H9 (cell line): ENCODE measurements around the gene IQCE. TPM values are rescaled to one million over a fixed set of nuclear protein-coding genes. Genes with fewer than 3 reads are reported as not detected.

Experiments
- DNase-seq: peaks from one replicate; pipeline ENCODE4 v3.0.0-alpha.2; 2017
- H2AFZ ChIP-seq: one replicate; pipeline ENCODE4 v1.6.1; 2013; ENCODE audit warnings: mild to moderate bottlenecking, low read length, control low read depth, moderate library complexity
- H2AK5ac ChIP-seq: 2 replicates; pipeline ENCODE4 v1.6.1; 2013; ENCODE audit warnings: low read length, control low read depth, mixed read lengths; ENCODE audit not compliant: insufficient read length
- H2BK120ac ChIP-seq: one replicate; pipeline ENCODE4 v1.6.1; 2013; ENCODE audit warnings: low read depth, mild to moderate bottlenecking, low read length, control low read depth, inconsistent platforms; ENCODE audit not compliant: poor library complexity, severe bottlenecking
- H2BK12ac ChIP-seq: 2 replicates; pipeline ENCODE4 v1.6.1; 2013; ENCODE audit warnings: low read length, control low read depth, mixed read lengths, low read depth; ENCODE audit not compliant: insufficient read length
- H2BK15ac ChIP-seq: 2 replicates; pipeline ENCODE4 v1.6.1; 2013; ENCODE audit warnings: low read depth, low read length, control low read depth
- H2BK20ac ChIP-seq: one replicate; pipeline ENCODE4 v1.6.1; 2013; ENCODE audit warnings: low read depth, mild to moderate bottlenecking, low read length, control low read depth, inconsistent platforms; ENCODE audit not compliant: poor library complexity, severe bottlenecking
- H2BK5ac ChIP-seq: 2 replicates; pipeline ENCODE4 v1.6.1; 2013; ENCODE audit warnings: low read length, control low read depth, mixed read lengths; ENCODE audit not compliant: insufficient read length
- H3K14ac ChIP-seq: 2 replicates; pipeline ENCODE4 v1.6.1; 2013; ENCODE audit warnings: low read length, control low read depth; ENCODE audit not compliant: insufficient read depth
- H3K18ac ChIP-seq: 2 replicates; pipeline ENCODE4 v1.6.1; 2013; ENCODE audit warnings: low read depth, mild to moderate bottlenecking, mixed read lengths, low read length, control low read depth; ENCODE audit not compliant: insufficient read length
- H3K23ac ChIP-seq: 2 replicates; pipeline ENCODE4 v1.6.1; 2013; ENCODE audit warnings: low read length, control low read depth, mixed read lengths, low read depth; ENCODE audit not compliant: insufficient read length
- H3K23me2 ChIP-seq: 2 replicates; pipeline ENCODE4 v1.6.1; 2013; ENCODE audit warnings: low read depth, mild to moderate bottlenecking, mixed read lengths, low read length, control low read depth; ENCODE audit not compliant: insufficient read length, poor library complexity, severe bottlenecking
- H3K27ac ChIP-seq: 2 replicates; pipeline ENCODE4 v1.5.1; 2013; ENCODE audit warnings: low read length, control low read depth, mixed read lengths, low read depth; ENCODE audit not compliant: insufficient read length
- H3K27me3 ChIP-seq: 2 replicates; pipeline ENCODE4 v1.6.1; 2013; ENCODE audit warnings: low read length, control low read depth, inconsistent platforms; ENCODE audit not compliant: insufficient read depth
- H3K4ac ChIP-seq: 2 replicates; pipeline ENCODE4 v1.6.1; 2013; ENCODE audit warnings: low read depth, mild to moderate bottlenecking, control low read depth, inconsistent platforms, low read length, moderate library complexity
- H3K4me1 ChIP-seq: 2 replicates; pipeline ENCODE4 v1.6.1; 2013; ENCODE audit warnings: low read length, control low read depth, inconsistent platforms; ENCODE audit not compliant: insufficient read depth
- H3K4me2 ChIP-seq: 2 replicates; pipeline ENCODE4 v1.6.1; 2013; ENCODE audit warnings: low read length, control low read depth, mixed read lengths; ENCODE audit not compliant: insufficient read length, insufficient read depth
- H3K56ac ChIP-seq: 2 replicates; pipeline ENCODE4 v1.6.1; 2013; ENCODE audit warnings: low read depth, mild to moderate bottlenecking, mixed read lengths, low read length, control low read depth; ENCODE audit not compliant: insufficient read length
- H3K79me1 ChIP-seq: 2 replicates; pipeline ENCODE4 v1.6.1; 2013; ENCODE audit warnings: low read depth, mild to moderate bottlenecking, moderate library complexity, low read length, control low read depth, inconsistent platforms; ENCODE audit not compliant: insufficient read depth, poor library complexity, severe bottlenecking
- H3K79me2 ChIP-seq: 2 replicates; pipeline ENCODE4 v1.6.1; 2013; ENCODE audit warnings: low read length, control low read depth, inconsistent platforms; ENCODE audit not compliant: insufficient read depth
- H3K9ac ChIP-seq: 2 replicates; pipeline ENCODE4 v1.6.1; 2013; ENCODE audit warnings: low read length, control low read depth, mixed read lengths; ENCODE audit not compliant: insufficient read length; ENCODE audit errors: extremely low read depth
- H3K9me3 ChIP-seq: one replicate; pipeline ENCODE4 v1.6.1; 2013; ENCODE audit warnings: low read depth, low read length, inconsistent platforms; ENCODE audit not compliant: control insufficient read depth
- H3T11ph ChIP-seq: one replicate; pipeline ENCODE4 v1.6.1; 2013; ENCODE audit warnings: mild to moderate bottlenecking, low read length, control low read depth, inconsistent platforms
- H4K20me1 ChIP-seq: one replicate; pipeline ENCODE4 v1.6.1; 2013; ENCODE audit not compliant: control insufficient read depth, insufficient read length, insufficient read depth
- H4K5ac ChIP-seq: 2 replicates; pipeline ENCODE4 v1.6.1; 2013; ENCODE audit warnings: low read depth, mild to moderate bottlenecking, mixed read lengths, low read length, control low read depth; ENCODE audit not compliant: insufficient read length
- H4K8ac ChIP-seq: replicated peaks from 2 replicates; pipeline ENCODE4 v1.6.1; 2013; ENCODE audit warnings: low read length, control low read depth, mixed read lengths, low read depth; ENCODE audit not compliant: insufficient read length
- H4K91ac ChIP-seq: 2 replicates; pipeline ENCODE4 v1.6.1; 2013; ENCODE audit warnings: low read depth, mild to moderate bottlenecking, moderate library complexity, mixed read lengths, low read length, control low read depth; ENCODE audit not compliant: insufficient read length
- H3K27ac Mint-ChIP-seq, 3 experiments: 2 replicates in 2 of 3; 3 replicates in 1 of 3; pipeline ENCODE4 v1.8.0; 2020 to 2021; ENCODE audit warnings: mixed read lengths in 3 of 3, mild to moderate bottlenecking in 1 of 3, moderate library complexity in 1 of 3
- H3K27me3 Mint-ChIP-seq: 2 replicates; pipeline ENCODE4 v1.8.0; 2021; ENCODE audit warnings: low read depth, mild to moderate bottlenecking, moderate library complexity, mixed read lengths
- H3K36me3 Mint-ChIP-seq, 3 experiments: 2 replicates in 2 of 3; 3 replicates in 1 of 3; pipeline ENCODE4 v1.8.0; 2020 to 2021; ENCODE audit warnings: low read depth in 3 of 3, mixed read lengths in 3 of 3; ENCODE audit not compliant: insufficient read depth in 1 of 3
- H3K4me1 Mint-ChIP-seq, 2 experiments: 2 replicates each; pipeline ENCODE4 v1.8.0; 2020; ENCODE audit warnings: mixed read lengths in 2 of 2
- H3K4me3 Mint-ChIP-seq, 2 experiments: 2 replicates in 1 of 2; 3 replicates in 1 of 2; pipeline ENCODE4 v1.8.0; 2020 to 2021; ENCODE audit warnings: mild to moderate bottlenecking in 2 of 2, mixed read lengths in 2 of 2, moderate library complexity in 1 of 2
- H3K9me3 Mint-ChIP-seq, 2 experiments: 2 replicates in 1 of 2; 3 replicates in 1 of 2; pipeline ENCODE4 v1.8.0; 2020; ENCODE audit warnings: mild to moderate bottlenecking in 2 of 2, mixed read lengths in 2 of 2, moderate library complexity in 1 of 2
- WGBS: extraction: QIAGEN DNeasy Blood & Tissue Kit; methylation state at CpG from one replicate; pipeline ENCODE4 v1.1.7; 2013; ENCODE audit warnings: missing lambda C conversion rate, low lambda C conversion rate, mixed read lengths; ENCODE audit not compliant: insufficient read length; ENCODE audit errors: extremely low coverage; 5-methylcytosine and 5-hydroxymethylcytosine counted together
- total RNA-seq: library from RNA; stranded (reverse); gene quantifications from 2 replicates; pipeline ENCODE4 v1.2.1, GENCODE V29; 2021
- TF ChIP-seq, protein P1 (sequence below): fragments of 200-600 bp; sonication (generic); conservative IDR thresholded peaks from 3 replicates; pipeline ENCODE4 v1.8.0; 2021; ENCODE audit warnings: antibody characterized with exemption, mild to moderate bottlenecking

Gene IQCE
- total RNA-seq, 1 experiment from 2014 or later, result 7.0 TPM

DNA sequence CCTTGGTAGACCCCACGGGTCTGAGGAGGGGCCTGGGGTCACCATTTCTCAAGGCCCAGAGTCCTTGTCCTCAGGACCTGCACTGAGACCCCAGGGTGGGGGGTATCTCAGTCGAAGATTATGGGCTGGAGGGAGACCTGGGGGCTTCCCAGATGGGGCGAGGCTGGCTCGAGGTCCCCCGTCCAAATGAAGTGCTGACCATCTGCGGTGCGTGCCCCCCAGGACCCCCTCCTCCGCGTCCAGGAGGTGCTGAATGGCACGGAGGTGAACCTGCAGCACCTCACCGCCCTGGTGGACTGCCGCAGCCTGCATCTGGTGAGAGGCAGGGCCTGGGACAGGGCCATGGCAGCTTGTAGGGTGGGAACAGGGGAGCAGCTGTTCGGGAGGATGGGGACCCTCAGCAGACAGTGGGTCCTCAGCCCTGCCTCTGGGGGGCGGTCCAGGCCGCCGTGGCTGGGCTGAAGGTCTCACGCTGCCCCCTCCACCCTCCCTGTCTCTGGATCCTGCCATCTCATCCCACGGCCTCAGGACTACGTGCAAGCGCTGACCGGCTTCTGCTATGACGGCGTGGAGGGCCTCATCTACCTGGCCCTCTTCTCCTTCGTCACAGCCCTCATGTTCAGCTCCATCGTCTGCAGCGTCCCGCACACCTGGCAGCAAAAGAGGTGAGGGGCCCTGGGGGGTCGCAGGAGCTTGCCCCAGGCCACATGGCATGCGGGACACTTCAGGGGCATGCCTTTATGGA, 97.3 kb downstream of the IQCE start:
- no peaks in the 10 kb centered on the region; a peak in 1 of 5 replicates for H3K9me3 Mint-ChIP-seq
- no peaks in the 10 kb centered on the region for H3K79me2 ChIP-seq
- no peaks in the 10 kb centered on the region for H3K27me3 ChIP-seq
- no peak overlapping the region for H4K91ac ChIP-seq
- no peak overlapping the region for H3K27ac ChIP-seq
- no peak overlapping the region for H2BK20ac ChIP-seq
- H3K4ac ChIP-seq, result no peak overlapping the region
- DNase-seq, result no peak
- no peak overlapping the region for H4K5ac ChIP-seq
- H3K27me3 Mint-ChIP-seq, result no peaks in the 10 kb centered on the region
- peaks cover 17 to 43% (median 28%) of the 10 kb centered on the region in 3 experiments for H3K36me3 Mint-ChIP-seq
- no peak overlapping the region for H3K23ac ChIP-seq
- no peak overlapping the region for H3K18ac ChIP-seq
- H3K4me1 ChIP-seq, result no peaks in the 10 kb centered on the region
- no peak overlapping the region for H3K56ac ChIP-seq
- no peak overlapping the region for H3K4me3 Mint-ChIP-seq
- no peak overlapping the region for H2AFZ ChIP-seq
- H3K4me2 ChIP-seq, result no peak overlapping the region
- H4K20me1 ChIP-seq, result no peaks in the 10 kb centered on the region
- H3K9me3 ChIP-seq, result no peaks in the 10 kb centered on the region
- no peak overlapping the region for H3T11ph ChIP-seq
- no peak overlapping the region for H4K8ac ChIP-seq
- H3K27ac Mint-ChIP-seq, result no peak overlapping the region
- TF ChIP-seq, protein P1, sequence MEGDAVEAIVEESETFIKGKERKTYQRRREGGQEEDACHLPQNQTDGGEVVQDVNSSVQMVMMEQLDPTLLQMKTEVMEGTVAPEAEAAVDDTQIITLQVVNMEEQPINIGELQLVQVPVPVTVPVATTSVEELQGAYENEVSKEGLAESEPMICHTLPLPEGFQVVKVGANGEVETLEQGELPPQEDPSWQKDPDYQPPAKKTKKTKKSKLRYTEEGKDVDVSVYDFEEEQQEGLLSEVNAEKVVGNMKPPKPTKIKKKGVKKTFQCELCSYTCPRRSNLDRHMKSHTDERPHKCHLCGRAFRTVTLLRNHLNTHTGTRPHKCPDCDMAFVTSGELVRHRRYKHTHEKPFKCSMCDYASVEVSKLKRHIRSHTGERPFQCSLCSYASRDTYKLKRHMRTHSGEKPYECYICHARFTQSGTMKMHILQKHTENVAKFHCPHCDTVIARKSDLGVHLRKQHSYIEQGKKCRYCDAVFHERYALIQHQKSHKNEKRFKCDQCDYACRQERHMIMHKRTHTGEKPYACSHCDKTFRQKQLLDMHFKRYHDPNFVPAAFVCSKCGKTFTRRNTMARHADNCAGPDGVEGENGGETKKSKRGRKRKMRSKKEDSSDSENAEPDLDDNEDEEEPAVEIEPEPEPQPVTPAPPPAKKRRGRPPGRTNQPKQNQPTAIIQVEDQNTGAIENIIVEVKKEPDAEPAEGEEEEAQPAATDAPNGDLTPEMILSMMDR, result no peak
- H2AK5ac ChIP-seq, result no peak overlapping the region
- no peak overlapping the region for H2BK12ac ChIP-seq
- H3K14ac ChIP-seq, result no peak overlapping the region
- no peak overlapping the region for H3K9ac ChIP-seq
- no peaks in the 10 kb centered on the region for H3K23me2 ChIP-seq
- H2BK5ac ChIP-seq, result no peak overlapping the region
- no peaks in the 10 kb centered on the region for H3K79me1 ChIP-seq
- no peak overlapping the region for H2BK120ac ChIP-seq
- no CpG with 5 or more reads among the region's 29 CpGs for WGBS
- H2BK15ac ChIP-seq, result no peak overlapping the region
- H3K4me1 Mint-ChIP-seq, result no peaks in the 10 kb centered on the region
